Measurements from ENCODE around the gene PHKA2.

DNA sequence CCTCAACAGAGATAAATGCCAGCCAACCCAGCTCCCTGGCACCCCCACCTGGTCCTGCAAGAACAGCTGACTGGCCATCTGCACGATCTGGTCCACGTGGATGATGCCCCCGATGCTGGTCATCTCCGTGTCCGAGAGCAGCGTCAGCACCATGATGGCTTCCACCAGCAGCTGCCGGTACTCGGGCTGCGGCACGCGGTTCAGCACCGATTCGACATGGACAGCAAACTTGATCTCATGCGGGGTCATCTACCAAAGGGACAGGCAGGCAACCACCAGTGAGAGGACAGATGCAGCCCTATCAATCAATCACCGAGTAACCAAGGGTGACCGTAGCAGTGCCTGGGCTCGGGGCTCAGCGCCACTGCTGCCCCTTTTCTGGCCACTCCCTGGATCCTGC lies 89.8 kb downstream of the PHKA2 start:
- TF ChIP-seq POLR2AphosphoS5 (IDR thresholded peaks at IDR 0.05) (no peak), POLR2A (IDR thresholded peaks at IDR 0.05) (no peak), EP300 (IDR thresholded peaks at IDR 0.05) (no peak)
